SK-N-MC (cell line): Measurements from ENCODE around the gene BCL2L13.

Experiments
- EZH2 ChIP-seq: fragments of 200-600 bp; sonication (generic); IDR thresholded peaks from one replicate; pipeline ENCODE4 v1.6.1; 2017; ENCODE audit warnings: antibody characterized with exemption
- FOXP2 ChIP-seq: optimal IDR thresholded peaks from 2 replicates; pipeline ENCODE3; 2011; ENCODE audit warnings: mild to moderate bottlenecking, moderate library complexity; ENCODE audit not compliant: insufficient read depth; ENCODE audit errors: extremely low read length, control extremely low read depth
- POLR2AphosphoS5 ChIP-seq: IDR thresholded peaks from 2 replicates; pipeline ENCODE4 v1.6.1; 2012; ENCODE audit warnings: mild to moderate bottlenecking, low read depth, low read length, borderline replicate concordance

DNA sequence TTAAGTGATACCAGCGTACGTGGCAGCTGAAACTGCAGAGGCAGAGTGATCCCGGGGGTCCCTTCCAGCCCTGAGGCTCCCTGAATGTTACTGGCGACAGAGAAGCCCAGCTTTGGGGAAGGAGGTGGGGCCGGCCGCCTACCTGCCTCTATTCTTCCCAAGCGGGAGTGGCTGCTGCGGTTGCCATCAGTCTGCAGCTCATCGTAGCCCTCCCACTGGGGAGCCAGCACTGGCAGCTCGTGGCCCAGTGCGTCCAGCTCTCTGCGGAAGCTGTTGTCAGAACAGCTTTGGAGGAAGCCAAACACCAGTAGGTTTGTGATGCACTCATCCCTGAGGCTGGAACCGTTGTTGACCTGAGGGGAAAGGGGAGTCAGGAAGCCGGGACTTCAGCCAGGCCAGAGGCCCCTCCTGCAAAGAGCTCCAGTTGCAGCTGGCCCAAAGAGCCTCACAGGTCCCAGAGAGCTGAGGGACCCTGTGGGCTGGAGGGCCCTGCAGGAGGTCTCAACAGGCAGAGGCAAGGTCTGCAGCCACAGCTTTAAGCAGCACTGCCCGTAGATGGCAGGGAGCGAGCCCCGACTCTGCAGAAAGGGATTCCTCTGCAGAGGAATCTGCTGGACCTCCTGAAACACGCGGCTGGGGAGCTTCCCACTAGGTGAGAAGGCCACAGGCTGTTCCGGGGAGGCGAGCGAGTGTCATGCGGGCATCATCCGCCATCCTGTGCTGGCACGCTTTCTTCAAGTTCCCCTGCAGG lies 105.3 kb downstream of the BCL2L13 start:
- TF ChIP-seq POLR2AphosphoS5, result no peak
- TF ChIP-seq EZH2, result no peak
- no peak for TF ChIP-seq FOXP2
